Sigmoid colon (tissue), 7 donors: ENCODE results near the gene SLC35B2. TPM values are rescaled to one million over a fixed set of nuclear protein-coding genes. Genes with fewer than 3 reads are reported as not detected.

Experiments used
- DNase-seq: peaks from one replicate; pipeline ENCODE4 v3.0.0-alpha.2; 2019
- H3K27ac ChIP-seq, 4 donors: fragments of 200-600 bp; sonication (generic); one replicate each; pipeline ENCODE4 v1.5.1; 2016 to 2019; ENCODE audit warnings: mild to moderate bottlenecking in 1 of 4
- H3K27me3 ChIP-seq, 3 donors: fragments of 200-600 bp; sonication (generic); one replicate each; pipeline ENCODE4 v1.5.1; 2019; ENCODE audit warnings: mild to moderate bottlenecking in 1 of 3
- H3K36me3 ChIP-seq, 4 donors: fragments of 200-600 bp; sonication (generic); one replicate each; pipeline ENCODE4 v1.5.1; 2016 to 2019
- H3K4me1 ChIP-seq, 4 donors: fragments of 200-600 bp; sonication (generic); one replicate each; pipeline ENCODE4 v1.5.1; 2017 to 2019
- H3K4me3 ChIP-seq, 4 donors: fragments of 200-600 bp; sonication (generic); one replicate each; pipeline ENCODE4 v1.5.1; 2017 to 2019; ENCODE audit warnings: mild to moderate bottlenecking in 2 of 4, moderate library complexity in 1 of 4
- H3K9me3 ChIP-seq, 4 donors: fragments of 200-600 bp in 3 of 4; sonication (generic) in 3 of 4; one replicate each; pipeline versions ENCODE4 v1.5.1 to v1.6.1; 2013 to 2019
- CTCF ChIP-seq, 4 experiments: fragments of 450-650 bp in 3 of 4; fragments of 200-600 bp in 1 of 4; IDR thresholded peaks; one replicate each; pipeline ENCODE4 v1.5.1; 2016 to 2019; ENCODE audit warnings: antibody characterized with exemption in 4 of 4, mild to moderate bottlenecking in 3 of 4, moderate library complexity in 2 of 4
- EP300 ChIP-seq, 4 donors: sonication (generic); formaldehyde crosslinking; IDR thresholded peaks; one replicate each; pipeline ENCODE4 v1.6.1; 2017; ENCODE audit warnings: antibody characterized with exemption in 4 of 4
- POLR2A ChIP-seq, 2 donors: fragments of 450-650 bp; IDR thresholded peaks; one replicate each; pipeline ENCODE4 v1.6.1; 2016; ENCODE audit warnings: antibody characterized with exemption in 2 of 2, mild to moderate bottlenecking in 2 of 2, moderate library complexity in 2 of 2
- POLR2AphosphoS5 ChIP-seq, 4 donors: sonication (generic); formaldehyde crosslinking; IDR thresholded peaks; one replicate each; pipeline ENCODE4 v1.6.1; 2017; ENCODE audit warnings: antibody characterized with exemption in 4 of 4
- WGBS, 2 donors: extraction: QIAGEN DNeasy Blood & Tissue Kit; methylation state at CpG; one replicate each; pipeline ENCODE4 v1.1.7; 2013; 5-methylcytosine and 5-hydroxymethylcytosine counted together
- intact Hi-C: fragments of 100-400 bp; cut with DNase I; formaldehyde crosslinking; loops from one replicate; pipeline ENCODE4 v1.15.1; 2023
- polyA plus RNA-seq, 3 donors: library from polyadenylated mRNA; stranded (reverse); fragments of 200-250 nt; gene quantifications; one replicate each; pipeline ENCODE4 v1.2.3, GENCODE V29; 2013
- total RNA-seq, 4 donors: library from RNA; depleted of rRNA; stranded (reverse); fragments of >200 nt; gene quantifications; one replicate each; pipeline ENCODE4 v1.1.0, GENCODE V29; 2016
- donor health status: healthy with polysubstance abuse.
- donor health status: Bipolar disorder and iron deficiency.
- donor health status: healthy.

The SLC35B2 gene
- total and polyA plus RNA-seq, 7 donors = 7.2 to 36.9 (median 25.7) TPM

- H3K36me3 ChIP-seq = peaks cover 24 to 42% (median 35%) of the 10 kb centered on the region in 4 donors
- H3K4me3 ChIP-seq = no peak overlapping the region
- no peaks in the 10 kb centered on the region for H3K9me3 ChIP-seq
- H3K4me1 ChIP-seq = peaks cover 0 to 100% (median 98%) of the 10 kb centered on the region in 4 donors
- no peak for TF ChIP-seq EP300 (IDR thresholded peaks at IDR 0.05)
- TF ChIP-seq CTCF (IDR thresholded peaks at IDR 0.05) = no peak
- no peak for TF ChIP-seq POLR2A (IDR thresholded peaks at IDR 0.05)
- TF ChIP-seq POLR2AphosphoS5 (IDR thresholded peaks at IDR 0.05) = no peak
- 94 to 97% methylated on average over 10 of the region's 10 CpGs for WGBS, 2 donors
- DNase-seq = no peak
- intact Hi-C loops = loop anchor here (10.0 kb wide), 1 partner anchor 135 kb away; no protein-coding TSS in a partner anchor
- H3K27me3 ChIP-seq = no peaks in the 10 kb centered on the region
- H3K27ac ChIP-seq = peak overlapping the region; percentile 94 to 98 (median 97)
Observed at GRCh38 chr6:44230034-44230675, 27.2 kb downstream of the SLC35B2 start.

GRCh38 chr6:44229376-44230033 lies 27.8 kb downstream of the SLC35B2 start:
- H3K27ac ChIP-seq = peak overlapping the region; percentile 94 to 98 (median 97)
- peak; percentile 62 for DNase-seq
- H3K27me3 ChIP-seq = no peaks in the 10 kb centered on the region
- peaks cover 24 to 42% (median 35%) of the 10 kb centered on the region in 4 donors for H3K36me3 ChIP-seq
- peaks cover 0 to 100% (median 98%) of the 10 kb centered on the region in 4 donors for H3K4me1 ChIP-seq
- no peak overlapping the region for H3K4me3 ChIP-seq
- no peaks in the 10 kb centered on the region for H3K9me3 ChIP-seq
- 95 to 96% methylated on average over 11 of the region's 11 CpGs for WGBS, 2 donors
- TF ChIP-seq POLR2A (IDR thresholded peaks at IDR 0.05) = no peak
- no peak for TF ChIP-seq POLR2AphosphoS5 (IDR thresholded peaks at IDR 0.05)
- TF ChIP-seq CTCF (IDR thresholded peaks at IDR 0.05) = no peak
- TF ChIP-seq EP300 (IDR thresholded peaks at IDR 0.05) = no peak
- intact Hi-C loops = loop anchor here (10.0 kb wide), 1 partner anchor 135 kb away; no protein-coding TSS in a partner anchor

GRCh38 chr6:44228836-44229235 lies 28.5 kb downstream of the SLC35B2 start:
- peaks cover 24 to 42% (median 35%) of the 10 kb centered on the region in 4 donors for H3K36me3 ChIP-seq
- WGBS, 2 donors = 81 to 84% methylated on average over 5 of the region's 5 CpGs
- peak overlapping the region; percentile 94 to 98 (median 97) for H3K27ac ChIP-seq
- TF ChIP-seq CTCF (IDR thresholded peaks at IDR 0.05) (no peak), POLR2A (IDR thresholded peaks at IDR 0.05) (no peak), EP300 (IDR thresholded peaks at IDR 0.05) (no peak), POLR2AphosphoS5 (IDR thresholded peaks at IDR 0.05) (no peak)
- intact Hi-C loops = no loop called here
- no peaks in the 10 kb centered on the region for H3K9me3 ChIP-seq
- peaks cover 0 to 100% (median 98%) of the 10 kb centered on the region in 4 donors for H3K4me1 ChIP-seq
- peak overlapping the region in 1 of 4 donors; percentile 39 for H3K4me3 ChIP-seq
- H3K27me3 ChIP-seq = no peaks in the 10 kb centered on the region
- no peak for DNase-seq

- Histone ChIP-seq H3K9me3 (no peaks in the 10 kb centered on the region), H3K27ac (peak overlapping the region; percentile 94 to 98 (median 97)), H3K4me1 (peaks cover 0 to 99% (median 96%) of the 10 kb centered on the region in 4 donors), H3K4me3 (peak overlapping the region in 2 of 4 donors; percentile 39), H3K36me3 (peaks cover 24 to 42% (median 35%) of the 10 kb centered on the region in 4 donors), H3K27me3 (no peaks in the 10 kb centered on the region)
- intact Hi-C loops = no loop called here
- WGBS, 2 donors = 94 to 95% methylated on average over 7 of the region's 7 CpGs
- TF ChIP-seq EP300 (IDR thresholded peaks at IDR 0.05) = no peak
- TF ChIP-seq POLR2AphosphoS5 (IDR thresholded peaks at IDR 0.05) = no peak
- no peak for TF ChIP-seq POLR2A (IDR thresholded peaks at IDR 0.05)
- TF ChIP-seq CTCF (IDR thresholded peaks at IDR 0.05) = no peak
- DNase-seq = no peak
Observed at GRCh38 chr6:44228433-44228832, 28.9 kb downstream of the SLC35B2 start.
